NCI-H748 treated with DMSO at 0.1 percent for 48 hours (cell line): ENCODE measurements around the gene FBXO42.

Source experiments
- DNase-seq: peaks from one replicate; lab custom pipeline; 2025; lab: John Stamatoyannopoulos, UW

Gene FBXO42

DNA sequence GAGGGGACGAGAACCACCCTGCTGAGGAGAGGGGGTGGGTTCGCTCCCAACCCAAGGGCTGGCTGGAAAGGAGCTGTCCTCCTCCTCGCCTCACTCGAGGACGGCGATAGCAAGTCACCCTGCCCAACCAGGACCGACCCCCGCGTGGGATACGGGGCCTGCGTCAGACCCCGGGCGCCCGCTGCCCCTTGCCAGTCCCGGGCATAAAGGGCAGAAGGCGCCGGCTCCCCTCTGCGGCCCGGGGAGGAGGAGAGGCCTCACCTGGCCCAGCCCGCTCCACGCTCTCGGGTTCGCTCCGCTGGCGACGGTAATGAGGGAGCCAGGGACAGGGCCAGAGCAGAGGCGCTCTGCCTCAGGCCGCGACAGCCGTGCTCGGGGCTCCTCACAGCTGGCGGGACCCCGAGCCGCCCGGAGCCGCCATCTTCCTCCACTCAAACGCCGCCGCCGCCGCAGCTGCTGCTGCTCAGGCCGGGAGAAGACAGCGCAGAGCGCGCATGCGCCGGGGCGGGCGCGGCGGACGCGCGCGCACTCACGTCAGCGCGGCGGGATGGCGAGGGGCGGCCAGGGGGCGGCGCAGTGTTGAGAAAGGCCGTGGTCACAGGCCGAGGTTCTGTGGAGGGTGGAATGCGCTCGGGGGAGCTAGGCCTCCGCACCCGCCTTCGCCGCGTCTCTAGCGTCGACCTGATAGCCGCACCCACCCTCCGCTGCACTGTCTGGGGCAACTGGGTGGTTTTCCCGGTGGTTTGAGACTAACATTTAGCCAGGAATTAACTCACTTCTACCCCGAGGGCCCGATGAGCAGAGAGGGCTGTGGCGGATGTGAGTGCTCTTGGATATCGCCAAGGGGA, at the start of gene FBXO42:
FBXO42 (minus strand) TSS at position 487 of the 848 bp plus-strand sequence. CDS start 37,062 bp downstream, outside the sequence.
- peak; percentile 55 for DNase-seq

- no peak for DNase-seq
Observed at GRCh38 chr1:16398371-16398953, 46.2 kb upstream of the FBXO42 start.

GRCh38 chr1:16397120-16397519, 44.8 kb upstream of the FBXO42 start:
- DNase-seq = no peak

GRCh38 chr1:16396591-16396990, 44.3 kb upstream of the FBXO42 start:
- no peak for DNase-seq

- no peak for DNase-seq
Observed at GRCh38 chr1:16394977-16395376, 42.7 kb upstream of the FBXO42 start.

- no peak for DNase-seq
Observed at GRCh38 chr1:16393570-16394521, 41.6 kb upstream of the FBXO42 start.

DNA sequence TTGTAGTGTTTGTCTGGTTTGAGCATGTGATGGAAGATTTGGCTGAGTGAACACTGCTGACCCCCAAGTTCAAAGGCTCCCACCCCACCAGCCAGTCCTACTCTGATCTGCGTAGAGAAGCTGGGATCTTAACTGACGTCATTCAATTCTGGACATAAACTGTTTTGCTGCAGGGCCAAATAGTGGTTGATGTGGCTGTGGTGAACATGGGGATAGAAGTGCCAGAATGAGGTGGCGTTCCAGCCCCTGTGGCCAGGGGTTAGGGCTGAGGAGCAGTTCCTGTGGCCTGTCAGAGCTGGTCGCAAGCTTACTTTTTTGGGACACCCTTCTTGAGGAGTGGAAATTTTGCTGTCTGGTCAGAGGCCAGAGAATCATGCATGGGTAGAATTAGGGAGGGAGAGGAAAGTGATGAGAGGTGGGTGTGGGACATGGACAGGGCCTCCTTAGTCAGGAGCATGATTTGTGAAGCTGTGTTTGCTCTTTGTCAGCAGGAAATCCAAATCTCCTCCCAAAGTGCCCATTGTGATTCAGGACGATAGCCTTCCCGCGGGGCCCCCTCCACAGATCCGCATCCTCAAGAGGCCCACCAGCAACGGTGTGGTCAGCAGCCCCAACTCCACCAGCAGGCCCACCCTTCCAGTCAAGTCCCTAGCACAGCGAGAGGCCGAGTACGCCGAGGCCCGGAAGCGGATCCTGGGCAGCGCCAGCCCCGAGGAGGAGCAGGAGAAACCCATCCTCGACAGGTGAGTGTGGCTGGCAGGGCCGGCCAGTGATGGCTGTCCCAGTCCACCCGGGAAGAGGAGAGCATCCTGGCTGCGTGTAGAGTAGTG, 40.7 kb upstream of the FBXO42 start:
- no peak for DNase-seq

DNA sequence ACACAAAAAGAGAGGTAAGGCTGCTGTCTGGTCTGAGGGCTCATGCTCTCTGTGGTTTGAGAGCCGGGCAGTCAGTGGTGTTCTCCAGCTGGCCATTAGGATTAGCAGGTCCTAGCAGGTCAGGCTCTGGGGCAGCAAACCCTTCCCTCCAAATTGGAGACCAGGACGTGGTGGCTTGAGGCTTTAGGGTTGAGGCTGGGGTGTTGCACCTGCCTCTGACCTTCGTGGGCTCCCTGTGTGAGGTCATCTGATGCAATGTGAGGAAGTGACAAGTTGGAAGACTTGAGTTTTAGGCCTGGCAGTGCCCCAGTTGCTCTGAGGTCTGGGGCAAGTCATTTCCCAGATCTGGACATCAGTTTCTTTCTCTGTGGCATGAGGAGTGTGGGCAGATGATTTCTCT, 39.1 kb upstream of the FBXO42 start:
- no peak for DNase-seq

DNA sequence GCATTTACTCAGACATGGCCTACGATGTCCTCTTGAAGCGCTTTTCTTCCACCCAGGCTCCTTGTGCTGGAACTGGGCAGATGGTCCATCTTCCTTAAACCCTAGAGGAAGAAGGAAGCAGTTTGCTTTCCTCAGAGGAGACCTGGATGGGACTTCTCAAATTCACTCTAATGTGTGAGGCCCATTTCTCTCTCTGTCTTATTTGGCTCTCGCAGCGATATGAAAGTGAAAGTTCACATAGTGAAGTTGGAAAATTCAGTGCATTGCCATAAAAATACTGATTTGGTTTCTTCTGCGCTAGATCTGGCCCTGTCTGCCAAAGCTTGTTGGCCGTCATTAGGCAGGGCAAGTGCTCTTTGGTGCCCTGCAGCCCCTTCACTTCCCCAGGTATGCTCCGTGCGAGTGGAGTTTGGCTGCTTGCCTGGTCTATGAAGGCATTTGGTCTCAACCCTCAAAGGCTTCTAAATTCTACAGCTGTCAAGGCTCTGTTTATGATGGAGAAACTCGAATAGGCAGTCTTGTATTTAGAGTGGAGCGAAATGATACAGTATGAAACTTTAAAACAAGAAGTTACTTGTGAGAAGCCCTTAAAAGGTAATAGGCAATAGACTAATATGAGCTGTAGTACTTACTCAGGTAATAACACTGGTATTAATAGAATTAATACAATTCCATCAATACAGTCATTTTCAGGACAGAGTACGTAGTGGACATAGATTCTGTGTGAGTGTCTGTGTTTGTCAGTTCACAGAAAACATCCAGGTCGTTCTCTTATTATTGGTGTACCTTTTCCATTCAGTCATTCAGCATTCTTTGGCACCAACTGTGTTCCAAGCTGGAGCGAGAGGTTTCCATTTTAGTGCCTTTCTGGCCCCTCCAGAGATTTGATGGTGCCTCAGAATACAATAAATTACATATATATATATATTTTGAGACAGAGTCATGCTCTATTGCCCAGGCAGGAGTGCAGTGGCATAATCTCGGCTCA, 35.2 kb upstream of the FBXO42 start:
- no peak for DNase-seq

DNA sequence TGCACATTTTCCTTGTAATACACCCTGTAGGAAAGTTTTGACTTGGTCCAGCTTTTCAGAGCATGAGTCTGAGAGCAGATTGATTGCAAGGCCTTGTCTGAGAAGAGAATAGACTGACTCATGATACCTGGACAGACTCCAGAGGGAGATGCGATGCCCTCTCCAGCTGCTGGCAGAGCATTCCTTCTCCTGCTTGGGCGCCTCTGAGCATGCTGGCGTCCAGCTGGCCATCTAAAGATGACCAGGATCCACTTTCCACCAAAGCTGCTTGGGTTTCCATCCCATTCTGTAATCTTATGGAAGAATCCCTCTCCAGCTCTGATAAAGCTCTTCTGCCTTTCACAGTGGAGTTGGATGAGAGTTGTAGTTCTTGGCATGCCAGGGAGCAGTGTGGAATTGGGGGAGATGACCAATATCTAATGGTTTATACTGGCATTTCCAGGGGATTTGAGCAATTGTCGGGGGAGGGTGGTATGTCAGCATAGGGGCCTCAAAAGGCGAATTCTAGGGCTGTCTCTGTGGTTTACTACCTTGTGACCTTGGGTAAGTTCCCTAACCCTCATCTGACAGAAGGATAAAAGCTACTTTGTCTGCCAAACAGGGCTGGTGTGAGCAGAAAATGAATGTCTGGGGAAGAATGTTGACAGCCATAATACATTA, 34.3 kb upstream of the FBXO42 start:
- no peak for DNase-seq

- DNase-seq = no peak
Observed at GRCh38 chr1:16385659-16386453, 33.6 kb upstream of the FBXO42 start.

DNA sequence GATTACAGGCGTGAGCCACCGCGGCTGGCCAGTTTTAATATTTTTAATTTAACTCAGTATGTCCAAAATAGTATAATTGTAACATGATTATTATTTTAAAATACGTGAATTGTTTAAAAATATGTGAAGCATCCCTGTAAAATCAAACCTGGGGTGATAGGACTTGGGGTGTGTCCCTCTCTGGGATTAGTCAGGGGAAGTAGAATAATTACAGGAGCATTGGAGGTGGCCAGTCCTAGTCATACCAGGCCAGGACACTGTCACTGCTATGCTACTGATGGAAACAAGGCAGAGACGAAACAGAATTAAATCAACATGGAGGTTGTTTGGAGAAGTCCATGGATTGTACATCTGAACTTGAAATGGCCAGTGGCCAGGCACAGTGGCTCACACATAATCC, 31.6 kb upstream of the FBXO42 start:
- no peak for DNase-seq

- DNase-seq = no peak
Observed at GRCh38 chr1:16380868-16381267, 28.6 kb upstream of the FBXO42 start.

GRCh38 chr1:16378443-16378842, 26.2 kb upstream of the FBXO42 start:
- DNase-seq = no peak

GRCh38 chr1:16376971-16377370, 24.7 kb upstream of the FBXO42 start:
- no peak for DNase-seq

GRCh38 chr1:16375521-16376340, 23.5 kb upstream of the FBXO42 start:
- DNase-seq = no peak

- no peak for DNase-seq
Observed at GRCh38 chr1:16374266-16374665, 22.0 kb upstream of the FBXO42 start.
